ENCODE measurements around the gene CLCNKA. TPM values are rescaled to one million over a fixed set of nuclear protein-coding genes. Genes with fewer than 3 reads are reported as not detected.
"Not testable (repeated sequence)": the region's sequence is repeated elsewhere in the genome, so short reads cannot be mapped to it uniquely, and the experiment has no call there.

The CLCNKA gene
- total RNA-seq, 1 donor from 2014 or later = 3.2 TPM

DNA sequence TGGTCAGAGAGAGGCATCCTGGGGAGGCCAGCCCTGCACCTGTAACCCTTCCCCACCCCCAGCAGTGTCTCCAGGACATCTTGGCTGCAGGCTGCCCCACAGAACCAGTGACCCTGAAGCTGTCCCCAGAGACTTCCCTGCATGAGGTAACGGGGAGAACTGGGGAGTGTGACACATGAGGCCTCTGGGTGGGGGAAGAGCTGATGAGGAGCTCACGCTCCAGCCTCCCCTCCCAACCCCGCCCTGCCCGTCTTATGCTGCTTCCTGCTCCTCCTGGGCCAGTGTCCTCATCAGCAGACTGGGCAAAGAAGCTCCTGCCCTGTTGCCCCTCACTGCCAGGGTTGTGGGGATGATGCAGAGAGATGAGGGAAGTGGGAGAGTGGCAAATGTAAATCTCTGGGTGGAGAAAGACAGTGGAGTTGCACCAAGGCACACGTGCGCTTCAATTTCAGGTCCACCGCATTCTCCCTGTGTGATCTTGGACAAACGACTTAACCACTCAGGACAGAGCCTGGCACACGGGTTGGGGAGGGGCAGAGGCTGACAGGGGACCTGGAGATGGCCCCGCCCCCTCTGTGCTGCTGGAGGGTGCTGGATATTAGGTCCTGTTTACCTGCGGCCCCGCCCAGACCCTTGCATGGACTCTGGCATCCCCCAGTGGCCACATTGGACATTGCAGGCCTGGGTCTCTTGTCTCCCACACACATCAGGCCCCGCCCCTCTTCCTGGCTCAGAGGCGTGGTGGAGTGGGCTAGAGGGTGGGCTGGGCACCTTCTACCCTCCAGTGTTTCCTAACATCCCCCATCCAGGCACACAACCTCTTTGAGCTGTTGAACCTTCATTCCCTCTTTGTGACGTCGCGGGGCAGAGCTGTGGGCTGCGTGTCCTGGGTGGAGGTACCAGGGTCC lies 34.0 kb downstream of the CLCNKA start:
- peaks cover 1% of the 10 kb centered on the region for H3K27me3 Mint-ChIP-seq (ENCODE audit: low read depth)
- H3K4me3 Mint-ChIP-seq = peak overlapping the region; percentile 30
- H3K9me3 Mint-ChIP-seq = no peaks in the 10 kb centered on the region
- H3K27ac Mint-ChIP-seq = peak overlapping the region; percentile 51
- TF ChIP-seq, protein P1, sequence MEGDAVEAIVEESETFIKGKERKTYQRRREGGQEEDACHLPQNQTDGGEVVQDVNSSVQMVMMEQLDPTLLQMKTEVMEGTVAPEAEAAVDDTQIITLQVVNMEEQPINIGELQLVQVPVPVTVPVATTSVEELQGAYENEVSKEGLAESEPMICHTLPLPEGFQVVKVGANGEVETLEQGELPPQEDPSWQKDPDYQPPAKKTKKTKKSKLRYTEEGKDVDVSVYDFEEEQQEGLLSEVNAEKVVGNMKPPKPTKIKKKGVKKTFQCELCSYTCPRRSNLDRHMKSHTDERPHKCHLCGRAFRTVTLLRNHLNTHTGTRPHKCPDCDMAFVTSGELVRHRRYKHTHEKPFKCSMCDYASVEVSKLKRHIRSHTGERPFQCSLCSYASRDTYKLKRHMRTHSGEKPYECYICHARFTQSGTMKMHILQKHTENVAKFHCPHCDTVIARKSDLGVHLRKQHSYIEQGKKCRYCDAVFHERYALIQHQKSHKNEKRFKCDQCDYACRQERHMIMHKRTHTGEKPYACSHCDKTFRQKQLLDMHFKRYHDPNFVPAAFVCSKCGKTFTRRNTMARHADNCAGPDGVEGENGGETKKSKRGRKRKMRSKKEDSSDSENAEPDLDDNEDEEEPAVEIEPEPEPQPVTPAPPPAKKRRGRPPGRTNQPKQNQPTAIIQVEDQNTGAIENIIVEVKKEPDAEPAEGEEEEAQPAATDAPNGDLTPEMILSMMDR (IDR thresholded peaks at IDR 0.05; ENCODE audit: unreplicated experiment) = peak; percentile 92
- no peaks in the 10 kb centered on the region for H3K36me3 Mint-ChIP-seq
- DNase-seq (ENCODE audit: low spot score in 2 of 2, unreplicated experiment in 2 of 2) = peak; percentile 81 to 95
- peaks cover 7% of the 10 kb centered on the region for H3K4me1 Mint-ChIP-seq

DNA sequence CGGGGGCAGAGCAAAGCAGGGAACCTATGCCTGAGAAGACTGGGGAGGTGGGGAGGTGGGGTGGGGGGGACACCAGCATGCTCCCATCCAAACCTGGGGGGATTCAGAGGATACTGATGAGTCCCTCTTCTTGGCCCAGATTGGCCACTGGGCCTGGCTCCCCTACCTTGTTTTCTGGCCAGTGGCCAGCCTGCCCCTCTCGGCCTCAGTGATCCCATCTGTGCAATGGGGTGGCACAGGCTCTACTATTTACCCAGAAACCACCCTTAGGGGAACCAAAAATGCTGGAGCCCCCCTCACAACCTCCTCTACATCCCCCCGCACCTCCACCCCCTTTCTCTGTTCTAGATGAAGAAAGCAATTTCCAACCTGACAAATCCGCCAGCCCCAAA lies 34.7 kb downstream of the CLCNKA start:
- not testable (repeated sequence) for H3K36me3 Mint-ChIP-seq, H3K27ac Mint-ChIP-seq, H3K4me3 Mint-ChIP-seq

DNA sequence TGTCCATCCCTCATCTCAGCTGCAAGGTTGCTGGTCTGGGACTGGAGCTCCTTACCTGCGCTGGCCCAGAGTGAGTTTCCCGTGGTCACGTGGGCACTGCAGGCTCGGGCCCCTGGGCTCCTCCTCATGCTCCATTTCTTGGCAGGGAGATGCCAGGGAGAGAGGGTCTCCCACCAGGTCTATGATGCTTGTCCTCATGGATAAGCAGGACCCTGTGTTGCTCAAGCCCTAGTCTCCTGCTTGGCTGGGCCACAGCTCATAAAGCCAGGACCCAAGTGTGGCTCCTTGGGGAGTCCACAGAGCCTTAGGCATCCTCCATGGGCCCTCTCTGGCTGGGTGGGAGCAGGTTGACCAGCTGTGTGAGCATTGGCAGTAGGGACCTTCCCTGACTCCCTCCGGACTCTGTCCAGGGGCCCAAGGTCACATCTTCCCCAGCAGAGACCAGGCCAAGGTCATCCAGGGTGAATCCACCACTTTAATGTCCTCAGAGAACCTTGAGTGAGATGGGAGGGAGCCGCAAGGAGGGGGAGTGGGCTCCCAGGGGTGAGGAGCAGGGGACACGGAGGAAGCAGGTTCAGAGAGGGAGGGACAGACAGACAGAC lies 35.6 kb downstream of the CLCNKA start:
- H3K9me3 Mint-ChIP-seq; H3K27ac Mint-ChIP-seq; H3K36me3 Mint-ChIP-seq; DNase-seq (ENCODE audit: low spot score in 2 of 2, unreplicated experiment in 2 of 2); H3K4me3 Mint-ChIP-seq; H3K27me3 Mint-ChIP-seq (ENCODE audit: low read depth): not testable (repeated sequence)
- H3K4me1 Mint-ChIP-seq = peaks cover 12% of the 10 kb centered on the region

More for the DNA sequence above, 34.7 kb downstream of the CLCNKA start:
- peaks cover 12% of the 10 kb centered on the region for H3K4me1 Mint-ChIP-seq
- H3K9me3 Mint-ChIP-seq; H3K27me3 Mint-ChIP-seq (ENCODE audit: low read depth); DNase-seq (ENCODE audit: low spot score in 2 of 2, unreplicated experiment in 2 of 2): not testable (repeated sequence)

DNA sequence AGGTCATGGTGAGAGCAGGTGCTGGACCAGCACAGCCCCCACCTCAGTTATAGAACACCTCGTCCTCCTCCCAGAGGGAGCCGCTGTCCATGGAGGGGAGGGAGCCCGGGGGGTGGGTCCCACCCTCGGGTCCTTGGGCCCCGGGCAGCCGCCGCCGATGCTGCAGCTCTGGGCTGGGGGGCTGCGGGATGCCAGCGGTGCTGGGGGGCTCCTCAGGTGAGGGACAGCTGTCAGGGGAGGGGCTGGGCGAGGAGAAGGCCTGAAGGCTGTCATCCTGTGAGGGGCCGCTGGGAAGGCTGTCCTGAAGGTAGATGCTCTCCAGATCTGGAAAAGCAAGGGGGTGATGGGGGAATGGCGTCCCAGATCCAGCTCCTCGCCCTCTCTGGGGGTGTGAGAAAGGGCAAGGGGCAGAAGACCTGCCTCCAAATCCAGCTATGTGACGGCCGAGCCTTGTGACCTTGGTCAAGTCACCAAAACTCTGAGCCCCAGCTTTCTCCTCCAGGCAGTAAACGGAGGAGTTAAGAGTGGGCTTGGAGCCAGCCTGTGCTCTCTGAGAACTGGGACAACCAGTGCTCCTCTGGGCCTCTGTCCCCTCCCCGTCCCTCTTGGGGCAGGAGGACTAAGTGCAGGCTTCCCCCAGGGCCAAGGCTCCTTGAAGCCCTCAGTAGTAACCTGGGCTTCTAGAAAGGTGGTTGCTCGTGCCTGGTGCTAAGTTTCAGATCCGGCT lies 36.7 kb downstream of the CLCNKA start:
- not testable (repeated sequence) for H3K27me3 Mint-ChIP-seq (ENCODE audit: low read depth); H3K27ac Mint-ChIP-seq; H3K36me3 Mint-ChIP-seq; H3K4me3 Mint-ChIP-seq; H3K9me3 Mint-ChIP-seq; DNase-seq (ENCODE audit: low spot score in 2 of 2, unreplicated experiment in 2 of 2)
- H3K4me1 Mint-ChIP-seq = peaks cover 12% of the 10 kb centered on the region

DNA sequence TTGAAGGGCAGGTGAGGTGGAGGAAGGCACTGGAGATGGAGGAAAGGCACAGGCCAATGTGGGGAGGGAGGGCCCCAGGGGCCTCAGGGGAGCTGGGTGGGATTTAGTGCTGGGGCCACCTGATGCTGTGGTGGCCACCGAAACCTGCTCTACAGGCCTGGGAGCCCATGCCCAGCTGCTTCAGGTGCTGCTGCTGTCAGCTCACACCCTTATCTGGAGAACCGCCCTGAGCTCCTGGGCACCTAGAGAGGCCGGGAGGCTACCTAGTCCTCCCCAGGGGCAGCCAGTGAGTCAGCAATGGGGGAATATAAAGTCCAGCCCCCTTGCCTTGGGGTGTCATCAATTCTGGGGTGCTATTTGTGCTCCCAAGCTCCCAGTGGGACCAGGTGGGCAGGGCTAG lies 39.4 kb downstream of the CLCNKA start:
- no peak for DNase-seq (ENCODE audit: low spot score in 2 of 2, unreplicated experiment in 2 of 2)
- no peaks in the 10 kb centered on the region for H3K36me3 Mint-ChIP-seq
- no peak overlapping the region for H3K27ac Mint-ChIP-seq

DNA sequence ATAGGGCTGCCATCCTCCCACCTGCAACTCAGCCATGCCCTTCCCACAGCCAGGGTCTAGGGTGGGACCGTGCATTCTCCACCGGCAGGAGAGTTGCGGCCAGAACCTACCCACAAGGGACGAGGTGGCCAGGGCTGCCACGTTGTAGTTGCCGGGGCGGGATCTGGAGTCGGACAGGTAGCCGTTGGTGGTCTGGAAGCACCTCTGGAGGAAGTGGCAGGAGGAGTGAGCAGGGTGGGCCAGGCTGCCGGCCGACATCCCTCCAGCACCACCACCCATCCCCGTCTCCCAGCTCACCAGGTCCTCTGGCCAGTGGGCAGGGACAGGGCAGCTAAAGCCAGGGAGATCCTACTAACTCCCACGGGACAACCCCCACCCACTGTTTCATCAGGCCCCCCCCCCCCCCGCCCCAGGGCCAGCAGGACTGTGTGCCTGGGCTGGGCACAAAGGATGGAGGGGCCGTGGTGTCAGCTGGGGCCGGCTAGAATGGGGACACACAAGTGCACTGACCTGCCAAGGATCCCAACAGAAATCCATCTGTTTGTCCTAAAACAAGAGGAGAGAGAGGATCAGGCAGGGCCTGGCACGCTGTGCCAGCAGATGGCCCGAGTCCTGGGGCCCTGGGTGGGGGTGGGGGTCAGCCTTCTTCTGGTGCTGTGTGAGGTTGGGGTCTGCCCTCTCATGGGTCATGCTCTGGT lies 40.3 kb downstream of the CLCNKA start:
- not testable (repeated sequence) for H3K27ac Mint-ChIP-seq

More for the DNA sequence above, 39.4 kb downstream of the CLCNKA start:
- TF ChIP-seq, protein P1 (IDR thresholded peaks at IDR 0.05; ENCODE audit: unreplicated experiment) = no peak
- H3K4me3 Mint-ChIP-seq = no peak overlapping the region
- peaks cover 14% of the 10 kb centered on the region for H3K4me1 Mint-ChIP-seq
- H3K9me3 Mint-ChIP-seq = no peaks in the 10 kb centered on the region
- H3K27me3 Mint-ChIP-seq (ENCODE audit: low read depth) = peaks cover 1% of the 10 kb centered on the region

DNA sequence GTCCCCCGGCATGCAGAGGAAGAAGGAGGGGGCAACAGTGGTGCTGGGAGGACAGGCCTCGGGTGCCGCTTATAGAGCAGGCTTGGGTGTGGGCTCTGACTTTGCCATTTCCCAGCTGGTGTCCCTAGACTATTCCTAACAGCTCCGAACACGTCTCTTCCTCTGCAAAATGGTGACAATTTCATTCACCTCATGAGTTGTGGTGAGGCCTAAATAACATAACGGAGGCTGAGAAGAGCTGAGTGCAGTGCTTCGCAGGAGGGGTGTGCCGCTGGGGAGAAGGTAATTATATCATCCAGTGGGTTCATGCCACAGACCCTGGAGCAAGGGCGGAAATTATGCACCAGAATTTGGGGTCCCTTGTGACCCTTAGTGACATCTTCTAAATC lies 40.8 kb downstream of the CLCNKA start:
- H3K27me3 Mint-ChIP-seq (ENCODE audit: low read depth); H3K36me3 Mint-ChIP-seq; DNase-seq (ENCODE audit: low spot score in 2 of 2, unreplicated experiment in 2 of 2); H3K27ac Mint-ChIP-seq; H3K4me3 Mint-ChIP-seq; H3K9me3 Mint-ChIP-seq: not testable (repeated sequence)
- H3K4me1 Mint-ChIP-seq = peaks cover 18% of the 10 kb centered on the region

More for the DNA sequence above, 40.3 kb downstream of the CLCNKA start:
- not testable (repeated sequence) for H3K9me3 Mint-ChIP-seq; H3K36me3 Mint-ChIP-seq; H3K27me3 Mint-ChIP-seq (ENCODE audit: low read depth); H3K4me3 Mint-ChIP-seq; DNase-seq (ENCODE audit: low spot score in 2 of 2, unreplicated experiment in 2 of 2)
- H3K4me1 Mint-ChIP-seq = peaks cover 14% of the 10 kb centered on the region
